SK-N-SH treated with all-trans-retinoic acid at 6 μM for 48 hours (cell line): Measurements from ENCODE around the gene VAV3.

ENCODE experiments used
- ATAC-seq: fragments of 200-7000 bp; cut with Tn5 transposase; 3 replicates; pipeline ENCODE4 v1.9.1; 2020; ENCODE audit warnings: mild to moderate bottlenecking, moderate library complexity
- BACH2 ChIP-seq: fragments of 250-450 bp; sonication (Bioruptor Pico); IDR thresholded peaks from 2 replicates; pipeline ENCODE4 v1.9.0; 2021; ENCODE audit warnings: mild to moderate bottlenecking, borderline replicate concordance
- ESRRG ChIP-seq: fragments of 250-450 bp; sonication (Bioruptor Pico); IDR thresholded peaks from 2 replicates; pipeline ENCODE4 v1.6.1; 2021; ENCODE audit warnings: mild to moderate bottlenecking
- ISL1 ChIP-seq: fragments of 250-450 bp; sonication (Bioruptor Pico); IDR thresholded peaks from 2 replicates; pipeline ENCODE4 v2.1.2; 2022; ENCODE audit warnings: mild to moderate bottlenecking, moderate library complexity
- OSR1 ChIP-seq: fragments of 250-450 bp; sonication (Bioruptor Pico); IDR thresholded peaks from 2 replicates; pipeline ENCODE4 v1.8.0; 2022; ENCODE audit warnings: moderate library complexity, mild to moderate bottlenecking, inconsistent platforms
- SNAI2 ChIP-seq: fragments of 250-450 bp; sonication (Bioruptor Pico); IDR thresholded peaks from 2 replicates; pipeline ENCODE4 v1.5.0; 2020; ENCODE audit warnings: mild to moderate bottlenecking, moderate library complexity
- TCF4 ChIP-seq: fragments of 250-450 bp; sonication (Bioruptor Pico); IDR thresholded peaks from 2 replicates; pipeline ENCODE4 v1.8.0; 2021; ENCODE audit warnings: mild to moderate bottlenecking, moderate library complexity, borderline replicate concordance
- TOX ChIP-seq: fragments of 250-450 bp; sonication (Bioruptor Pico); IDR thresholded peaks from 2 replicates; pipeline ENCODE4 v1.8.0; 2021; ENCODE audit warnings: mild to moderate bottlenecking, moderate library complexity, borderline replicate concordance
- ZC3H10 ChIP-seq: fragments of 250-450 bp; sonication (Bioruptor Pico); IDR thresholded peaks from 2 replicates; pipeline ENCODE4 v1.5.1; 2021; ENCODE audit warnings: mild to moderate bottlenecking, moderate library complexity
- ZFP30 ChIP-seq: fragments of 450-650 bp; formaldehyde crosslinking; IDR thresholded peaks from 2 replicates; pipeline ENCODE4 v1.5.0; 2022; ENCODE audit warnings: mild to moderate bottlenecking, moderate library complexity
- ZNF565 ChIP-seq: fragments of 450-650 bp; formaldehyde crosslinking; conservative IDR thresholded peaks from 2 replicates; pipeline ENCODE4 v1.5.0; 2020; ENCODE audit warnings: low read depth, mild to moderate bottlenecking, moderate library complexity
- TF ChIP-seq, protein P1 (sequence below): fragments of 250-450 bp; sonication (Bioruptor Pico); IDR thresholded peaks from 2 replicates; pipeline ENCODE4 v1.8.0; 2020; ENCODE audit warnings: mild to moderate bottlenecking, moderate library complexity, borderline replicate concordance
- TF ChIP-seq, protein P2 (sequence below): fragments of 250-450 bp; sonication (Bioruptor Pico); IDR thresholded peaks from 2 replicates; pipeline ENCODE4 v1.5.1; 2021; ENCODE audit warnings: mild to moderate bottlenecking, moderate library complexity
- TF ChIP-seq, protein P3 (sequence below): fragments of 250-450 bp; sonication (Bioruptor Pico); IDR thresholded peaks from 2 replicates; pipeline ENCODE4 v1.5.0; 2020; ENCODE audit warnings: mild to moderate bottlenecking, moderate library complexity
- TF ChIP-seq, protein P4 (sequence below): fragments of 250-450 bp; sonication (Bioruptor Pico); IDR thresholded peaks from 2 replicates; pipeline ENCODE4 v1.8.0; 2021; ENCODE audit warnings: low read depth, mild to moderate bottlenecking, moderate library complexity, borderline replicate concordance

The VAV3 gene

DNA sequence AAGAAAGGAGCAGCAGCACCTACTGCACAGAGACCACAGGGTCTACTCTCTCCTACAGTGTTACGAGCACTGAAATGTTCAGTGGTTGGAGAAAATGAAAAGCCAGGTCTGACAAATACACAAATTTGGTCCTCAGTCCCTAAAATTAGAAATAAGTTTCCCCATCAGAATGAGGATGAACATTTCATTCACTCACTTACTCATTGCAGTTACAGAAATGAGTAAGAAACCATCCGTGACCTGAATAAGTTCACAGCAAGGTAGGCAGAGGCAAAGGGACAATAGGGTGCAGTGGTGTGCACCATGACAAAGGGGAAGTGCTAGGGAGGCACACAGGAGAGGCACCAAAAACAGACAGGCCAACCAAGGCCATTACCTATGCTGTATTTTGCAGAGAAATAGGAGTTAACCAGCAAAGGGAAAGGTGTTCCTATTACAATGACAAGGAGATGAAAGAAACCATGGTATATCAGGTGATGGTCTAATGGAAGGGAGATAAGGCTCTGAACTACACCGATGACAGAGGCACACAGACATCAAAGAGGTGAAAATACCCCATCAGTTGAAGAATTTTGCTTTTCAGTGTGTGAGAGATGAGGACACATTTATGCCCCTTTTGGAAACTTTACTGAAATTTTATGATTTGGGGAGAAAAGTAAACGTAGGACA is 29.4 kb downstream of the VAV3 start (continued):
- TF ChIP-seq, protein P1, sequence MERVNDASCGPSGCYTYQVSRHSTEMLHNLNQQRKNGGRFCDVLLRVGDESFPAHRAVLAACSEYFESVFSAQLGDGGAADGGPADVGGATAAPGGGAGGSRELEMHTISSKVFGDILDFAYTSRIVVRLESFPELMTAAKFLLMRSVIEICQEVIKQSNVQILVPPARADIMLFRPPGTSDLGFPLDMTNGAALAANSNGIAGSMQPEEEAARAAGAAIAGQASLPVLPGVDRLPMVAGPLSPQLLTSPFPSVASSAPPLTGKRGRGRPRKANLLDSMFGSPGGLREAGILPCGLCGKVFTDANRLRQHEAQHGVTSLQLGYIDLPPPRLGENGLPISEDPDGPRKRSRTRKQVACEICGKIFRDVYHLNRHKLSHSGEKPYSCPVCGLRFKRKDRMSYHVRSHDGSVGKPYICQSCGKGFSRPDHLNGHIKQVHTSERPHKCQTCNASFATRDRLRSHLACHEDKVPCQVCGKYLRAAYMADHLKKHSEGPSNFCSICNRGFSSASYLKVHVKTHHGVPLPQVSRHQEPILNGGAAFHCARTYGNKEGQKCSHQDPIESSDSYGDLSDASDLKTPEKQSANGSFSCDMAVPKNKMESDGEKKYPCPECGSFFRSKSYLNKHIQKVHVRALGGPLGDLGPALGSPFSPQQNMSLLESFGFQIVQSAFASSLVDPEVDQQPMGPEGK (CRISPR knock-in tag) = no peak
- TF ChIP-seq ZC3H10 (CRISPR knock-in tag) (no peak), TOX (CRISPR knock-in tag) (no peak), TCF4 (no peak)
- TF ChIP-seq, all 23 proteins: peak for 0

DNA sequence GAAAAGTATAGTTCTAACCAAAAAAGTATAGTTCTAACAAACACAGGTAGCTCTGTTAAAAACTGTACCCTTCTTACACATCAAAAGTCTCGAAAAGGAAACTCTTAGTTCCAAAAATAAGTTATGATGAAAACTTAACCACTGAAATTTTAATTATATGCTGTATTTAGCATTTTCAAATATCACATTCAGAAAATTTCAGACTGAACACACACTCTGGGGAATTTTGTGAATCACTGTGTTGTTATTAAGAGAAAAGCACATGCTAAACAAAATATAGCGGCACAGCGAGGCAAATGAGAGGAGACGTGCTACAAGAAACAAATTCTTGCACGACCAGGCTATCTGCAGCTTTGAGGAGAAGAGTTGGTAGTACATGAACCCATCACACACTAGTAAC is 30.4 kb downstream of the VAV3 start:
- TF ChIP-seq OSR1 (CRISPR knock-in tag) = no peak
- TF ChIP-seq ZFP30 = no peak
- TF ChIP-seq, protein P2, sequence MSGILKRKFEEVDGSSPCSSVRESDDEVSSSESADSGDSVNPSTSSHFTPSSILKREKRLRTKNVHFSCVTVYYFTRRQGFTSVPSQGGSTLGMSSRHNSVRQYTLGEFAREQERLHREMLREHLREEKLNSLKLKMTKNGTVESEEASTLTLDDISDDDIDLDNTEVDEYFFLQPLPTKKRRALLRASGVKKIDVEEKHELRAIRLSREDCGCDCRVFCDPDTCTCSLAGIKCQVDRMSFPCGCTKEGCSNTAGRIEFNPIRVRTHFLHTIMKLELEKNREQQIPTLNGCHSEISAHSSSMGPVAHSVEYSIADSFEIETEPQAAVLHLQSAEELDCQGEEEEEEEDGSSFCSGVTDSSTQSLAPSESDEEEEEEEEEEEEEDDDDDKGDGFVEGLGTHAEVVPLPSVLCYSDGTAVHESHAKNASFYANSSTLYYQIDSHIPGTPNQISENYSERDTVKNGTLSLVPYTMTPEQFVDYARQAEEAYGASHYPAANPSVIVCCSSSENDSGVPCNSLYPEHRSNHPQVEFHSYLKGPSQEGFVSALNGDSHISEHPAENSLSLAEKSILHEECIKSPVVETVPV = no peak
- TF ChIP-seq, protein P3, sequence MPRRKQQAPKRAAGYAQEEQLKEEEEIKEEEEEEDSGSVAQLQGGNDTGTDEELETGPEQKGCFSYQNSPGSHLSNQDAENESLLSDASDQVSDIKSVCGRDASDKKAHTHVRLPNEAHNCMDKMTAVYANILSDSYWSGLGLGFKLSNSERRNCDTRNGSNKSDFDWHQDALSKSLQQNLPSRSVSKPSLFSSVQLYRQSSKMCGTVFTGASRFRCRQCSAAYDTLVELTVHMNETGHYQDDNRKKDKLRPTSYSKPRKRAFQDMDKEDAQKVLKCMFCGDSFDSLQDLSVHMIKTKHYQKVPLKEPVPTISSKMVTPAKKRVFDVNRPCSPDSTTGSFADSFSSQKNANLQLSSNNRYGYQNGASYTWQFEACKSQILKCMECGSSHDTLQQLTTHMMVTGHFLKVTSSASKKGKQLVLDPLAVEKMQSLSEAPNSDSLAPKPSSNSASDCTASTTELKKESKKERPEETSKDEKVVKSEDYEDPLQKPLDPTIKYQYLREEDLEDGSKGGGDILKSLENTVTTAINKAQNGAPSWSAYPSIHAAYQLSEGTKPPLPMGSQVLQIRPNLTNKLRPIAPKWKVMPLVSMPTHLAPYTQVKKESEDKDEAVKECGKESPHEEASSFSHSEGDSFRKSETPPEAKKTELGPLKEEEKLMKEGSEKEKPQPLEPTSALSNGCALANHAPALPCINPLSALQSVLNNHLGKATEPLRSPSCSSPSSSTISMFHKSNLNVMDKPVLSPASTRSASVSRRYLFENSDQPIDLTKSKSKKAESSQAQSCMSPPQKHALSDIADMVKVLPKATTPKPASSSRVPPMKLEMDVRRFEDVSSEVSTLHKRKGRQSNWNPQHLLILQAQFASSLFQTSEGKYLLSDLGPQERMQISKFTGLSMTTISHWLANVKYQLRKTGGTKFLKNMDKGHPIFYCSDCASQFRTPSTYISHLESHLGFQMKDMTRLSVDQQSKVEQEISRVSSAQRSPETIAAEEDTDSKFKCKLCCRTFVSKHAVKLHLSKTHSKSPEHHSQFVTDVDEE (CRISPR knock-in tag) = no peak
- no peak for TF ChIP-seq ZNF565 (CRISPR knock-in tag)
- TF ChIP-seq ZC3H10 (CRISPR knock-in tag) = no peak
- ATAC-seq = no peak

DNA sequence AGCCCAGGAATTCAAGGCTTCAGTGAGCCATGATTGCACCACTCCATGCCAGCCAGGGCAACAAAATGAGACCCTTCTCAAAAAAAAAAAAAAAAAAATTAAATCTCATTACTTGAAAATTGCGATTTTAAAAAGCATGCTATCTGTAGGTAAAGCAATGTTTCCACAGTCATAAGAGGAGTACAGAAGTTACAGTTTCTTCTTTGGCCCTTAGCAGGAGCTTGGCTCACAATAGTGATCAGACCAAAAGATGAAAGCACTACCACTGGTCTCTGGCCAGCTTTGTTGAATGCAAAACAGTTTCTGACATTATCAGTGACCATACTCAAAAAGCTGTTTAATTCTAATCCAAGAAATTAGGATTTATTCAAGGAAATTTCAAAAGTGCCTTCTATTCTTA is 31.2 kb downstream of the VAV3 start:
- no peak for ATAC-seq
- TF ChIP-seq, protein P4, sequence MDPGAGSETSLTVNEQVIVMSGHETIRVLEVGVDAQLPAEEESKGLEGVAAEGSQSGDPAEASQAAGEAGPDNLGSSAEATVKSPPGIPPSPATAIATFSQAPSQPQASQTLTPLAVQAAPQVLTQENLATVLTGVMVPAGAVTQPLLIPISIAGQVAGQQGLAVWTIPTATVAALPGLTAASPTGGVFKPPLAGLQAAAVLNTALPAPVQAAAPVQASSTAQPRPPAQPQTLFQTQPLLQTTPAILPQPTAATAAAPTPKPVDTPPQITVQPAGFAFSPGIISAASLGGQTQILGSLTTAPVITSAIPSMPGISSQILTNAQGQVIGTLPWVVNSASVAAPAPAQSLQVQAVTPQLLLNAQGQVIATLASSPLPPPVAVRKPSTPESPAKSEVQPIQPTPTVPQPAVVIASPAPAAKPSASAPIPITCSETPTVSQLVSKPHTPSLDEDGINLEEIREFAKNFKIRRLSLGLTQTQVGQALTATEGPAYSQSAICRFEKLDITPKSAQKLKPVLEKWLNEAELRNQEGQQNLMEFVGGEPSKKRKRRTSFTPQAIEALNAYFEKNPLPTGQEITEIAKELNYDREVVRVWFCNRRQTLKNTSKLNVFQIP = no peak
- TF ChIP-seq ESRRG (no peak), OSR1 (CRISPR knock-in tag) (no peak), TCF4 (no peak), ZC3H10 (CRISPR knock-in tag) (no peak), ISL1 (CRISPR knock-in tag) (no peak), ZFP30 (no peak), SNAI2 (CRISPR knock-in tag) (no peak), BACH2 (CRISPR knock-in tag) (no peak)
- TF ChIP-seq, protein P1 (CRISPR knock-in tag) = no peak
- TF ChIP-seq, protein P3 (CRISPR knock-in tag) = no peak
